GM12872 (cell line): Measurements from ENCODE around the gene ATP11A.

ENCODE experiments used
- CTCF ChIP-seq: IDR thresholded peaks from 3 replicates; pipeline ENCODE4 v1.5.1; 2011; ENCODE audit warnings: low read depth, mild to moderate bottlenecking, low read length, moderate library complexity; ENCODE audit not compliant: insufficient read depth

The ATP11A gene

GRCh38 chr13:112907871-112908331, 218.1 kb downstream of the ATP11A start:
- no peak for TF ChIP-seq CTCF

GRCh38 chr13:112908342-112908741, 218.5 kb downstream of the ATP11A start:
- TF ChIP-seq CTCF = no peak

- no peak for TF ChIP-seq CTCF
Observed at GRCh38 chr13:112910016-112910415, 220.2 kb downstream of the ATP11A start.

GRCh38 chr13:112910616-112911280, 220.9 kb downstream of the ATP11A start:
- TF ChIP-seq CTCF = no peak

GRCh38 chr13:112911285-112911701, 221.5 kb downstream of the ATP11A start:
- no peak for TF ChIP-seq CTCF

- TF ChIP-seq CTCF = no peak
Observed at GRCh38 chr13:112911883-112912282, 222.0 kb downstream of the ATP11A start.

GRCh38 chr13:112912726-112913440, 223.0 kb downstream of the ATP11A start:
- TF ChIP-seq CTCF = no peak
